ENCODE data around the gene SLC24A4.

The SLC24A4 gene

GRCh38 chr14:92316176-92316575, 6.8 kb upstream of the SLC24A4 start:
- DNase-seq (ENCODE audit: low spot score) = no peak

- DNase-seq (ENCODE audit: low spot score) = peak; percentile 91
Observed at GRCh38 chr14:92316937-92317336, 6.0 kb upstream of the SLC24A4 start.

GRCh38 chr14:92317511-92317910, 5.5 kb upstream of the SLC24A4 start:
- no peak for DNase-seq (ENCODE audit: low spot score)

DNA sequence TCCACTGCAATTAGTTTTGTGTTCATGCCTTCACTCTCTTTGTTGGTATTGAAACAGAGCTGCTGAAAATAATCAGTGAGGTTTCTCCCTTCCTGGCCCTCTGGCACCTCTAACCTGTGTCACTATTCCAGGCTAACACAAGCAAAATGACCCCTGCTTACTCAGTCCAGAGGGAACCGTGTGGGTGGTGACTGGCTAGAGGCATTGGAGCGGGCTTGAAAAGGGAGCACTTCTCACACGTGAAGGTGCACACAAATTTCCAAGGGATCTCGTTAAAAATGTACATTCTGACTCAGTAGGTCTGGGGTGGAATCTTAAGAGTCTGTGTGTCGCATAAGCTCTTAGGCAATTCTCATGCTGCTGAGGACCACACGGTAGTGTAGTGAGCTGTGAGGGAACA, 1.3 kb upstream of the SLC24A4 start:
- DNase-seq (ENCODE audit: low spot score) = no peak

- DNase-seq (ENCODE audit: low spot score) = no peak
Observed at GRCh38 chr14:92322516-92322915, 449 bp upstream of the SLC24A4 start.

DNA sequence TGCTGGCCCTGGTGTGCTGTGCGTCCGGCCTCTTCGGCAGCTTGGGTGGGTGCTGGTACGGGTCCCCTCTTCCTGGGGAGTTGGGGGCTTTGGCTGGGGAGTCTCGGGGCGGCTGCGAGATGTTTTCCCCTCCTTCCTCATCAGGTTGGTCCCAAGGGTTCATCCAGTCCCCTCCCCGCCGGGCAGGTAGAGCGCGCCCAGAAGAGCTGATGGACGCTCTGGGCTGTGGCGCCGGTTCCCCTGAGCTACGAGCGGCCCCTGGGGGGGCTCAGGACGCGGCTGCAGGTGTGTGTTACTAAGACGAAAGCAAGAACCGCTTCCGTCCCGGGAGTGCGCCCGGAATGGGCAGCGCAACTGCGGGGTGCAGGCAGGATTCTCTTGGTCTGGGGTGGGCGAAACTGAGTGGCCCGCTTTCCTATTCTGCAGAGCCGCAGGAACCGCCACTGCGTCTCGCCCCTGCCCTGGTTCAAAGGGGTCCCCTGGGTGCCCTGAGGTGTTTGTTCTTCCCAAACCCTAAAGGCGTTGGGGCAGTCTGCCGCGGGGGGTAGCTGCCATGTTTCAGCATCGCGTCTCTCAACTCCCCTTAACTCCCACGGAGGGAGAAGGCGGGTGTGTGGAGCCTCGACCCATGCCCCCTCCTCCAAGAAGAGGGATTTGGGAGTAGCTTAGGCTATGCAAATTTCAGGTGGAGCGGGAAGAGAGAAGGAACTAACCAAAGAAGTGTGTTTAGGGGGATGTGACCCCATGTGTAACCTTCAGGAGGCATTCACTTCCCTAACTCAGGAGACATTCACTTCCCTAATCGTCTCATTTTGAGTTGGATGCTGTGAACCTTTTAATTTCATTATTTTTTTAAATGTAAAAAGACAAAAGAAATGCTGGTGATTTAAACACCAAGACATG, 1.2 kb downstream of the SLC24A4 start:
- no peak for DNase-seq (ENCODE audit: low spot score)

- DNase-seq (ENCODE audit: low spot score) = no peak
Observed at GRCh38 chr14:92325835-92326234, 2.9 kb downstream of the SLC24A4 start.

GRCh38 chr14:92328664-92329255, 5.8 kb downstream of the SLC24A4 start:
- no peak for DNase-seq (ENCODE audit: low spot score)

DNA sequence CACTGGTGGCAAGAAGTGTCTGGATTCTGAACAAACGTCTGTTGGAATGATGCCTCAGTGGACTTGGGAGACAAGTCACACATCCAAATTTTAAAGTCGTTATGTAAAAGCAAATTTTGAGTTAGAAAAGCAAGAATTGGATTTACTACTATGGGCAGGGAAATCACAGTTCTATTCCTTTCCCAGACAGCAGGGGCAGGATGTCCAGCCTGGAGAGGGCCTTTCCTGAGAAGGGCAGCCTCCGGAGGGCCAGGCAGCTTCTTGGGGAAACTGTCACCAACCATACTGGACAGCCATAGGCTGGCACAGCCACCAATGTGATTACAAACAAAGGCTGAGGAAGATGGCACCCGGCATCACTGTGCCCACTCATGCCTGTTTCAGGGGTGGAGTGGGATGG, 11.1 kb downstream of the SLC24A4 start:
- no peak for DNase-seq (ENCODE audit: low spot score)

DNA sequence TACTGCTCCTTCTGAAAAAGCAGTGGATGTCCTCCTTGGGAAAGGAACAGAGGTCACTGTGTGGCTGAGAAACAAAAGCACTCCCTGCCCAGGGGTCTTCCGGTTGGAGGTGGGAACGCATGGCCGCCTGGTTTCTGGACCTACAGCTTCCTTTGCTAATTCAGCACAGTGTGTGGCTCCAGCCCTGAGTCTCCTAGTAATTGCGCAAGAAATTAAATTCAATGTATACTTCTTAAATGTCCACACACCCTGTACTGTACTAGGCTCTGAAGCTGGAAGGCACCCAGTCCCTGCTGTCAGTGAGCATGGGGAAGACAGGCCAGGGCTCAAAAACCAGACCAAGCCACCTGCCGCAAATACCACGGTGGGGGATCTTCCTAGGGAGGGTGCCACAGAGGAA, 13.4 kb downstream of the SLC24A4 start:
- no peak for DNase-seq (ENCODE audit: low spot score)

GRCh38 chr14:92339426-92339825, 16.5 kb downstream of the SLC24A4 start:
- no peak for DNase-seq (ENCODE audit: low spot score)

- DNase-seq (ENCODE audit: low spot score) = no peak
Observed at GRCh38 chr14:92340071-92340470, 17.1 kb downstream of the SLC24A4 start.

GRCh38 chr14:92340931-92341330, 18.0 kb downstream of the SLC24A4 start:
- DNase-seq (ENCODE audit: low spot score) = no peak

DNA sequence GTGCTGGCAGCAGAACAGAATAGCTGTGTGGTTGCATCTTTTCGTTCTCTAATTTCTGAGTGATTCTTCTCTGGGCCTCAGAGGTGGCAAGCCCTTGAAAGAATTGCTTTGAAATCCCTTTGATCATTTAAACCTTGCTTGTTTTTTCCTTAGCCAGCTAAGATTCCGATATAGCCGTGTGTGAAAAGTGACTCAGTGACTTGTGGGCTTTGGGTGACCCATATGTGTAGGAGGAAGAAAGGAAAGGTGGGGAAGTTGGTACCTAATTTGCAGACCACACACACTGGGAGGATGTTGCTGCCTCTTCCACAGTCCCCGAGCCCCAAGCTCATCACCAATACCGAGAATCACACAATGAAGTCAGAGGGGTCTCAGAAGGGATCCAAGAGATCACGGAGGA, 18.8 kb downstream of the SLC24A4 start:
- peak; percentile 86 for DNase-seq (ENCODE audit: low spot score)

DNA sequence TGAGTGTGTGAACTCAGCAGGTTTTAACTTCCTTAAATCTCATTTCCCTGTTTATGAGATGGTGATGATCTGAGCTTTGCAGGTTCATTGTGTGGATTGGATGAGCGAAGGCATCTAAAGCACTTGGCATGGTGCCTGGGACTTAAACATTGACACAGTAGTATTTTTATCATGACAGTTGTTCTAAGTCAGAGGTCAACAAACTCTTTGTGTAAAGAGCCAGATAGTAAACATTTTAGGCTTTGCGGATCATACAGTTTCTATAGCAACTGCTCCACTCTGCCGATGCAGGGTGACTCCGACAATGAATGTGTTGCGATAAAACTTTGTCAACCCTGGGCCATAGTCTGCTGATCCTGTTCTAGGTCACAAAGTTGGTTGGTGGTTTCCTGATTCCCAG, 25.2 kb downstream of the SLC24A4 start:
- DNase-seq (ENCODE audit: low spot score) = no peak

- DNase-seq (ENCODE audit: low spot score) = no peak
Observed at GRCh38 chr14:92351750-92352149, 28.8 kb downstream of the SLC24A4 start.

GRCh38 chr14:92352158-92352985, 29.4 kb downstream of the SLC24A4 start:
- DNase-seq (ENCODE audit: low spot score) = peak; percentile 51

GRCh38 chr14:92353447-92353846, 30.5 kb downstream of the SLC24A4 start:
- DNase-seq (ENCODE audit: low spot score) = no peak

GRCh38 chr14:92356677-92357076, 33.7 kb downstream of the SLC24A4 start:
- DNase-seq (ENCODE audit: low spot score) = no peak

DNA sequence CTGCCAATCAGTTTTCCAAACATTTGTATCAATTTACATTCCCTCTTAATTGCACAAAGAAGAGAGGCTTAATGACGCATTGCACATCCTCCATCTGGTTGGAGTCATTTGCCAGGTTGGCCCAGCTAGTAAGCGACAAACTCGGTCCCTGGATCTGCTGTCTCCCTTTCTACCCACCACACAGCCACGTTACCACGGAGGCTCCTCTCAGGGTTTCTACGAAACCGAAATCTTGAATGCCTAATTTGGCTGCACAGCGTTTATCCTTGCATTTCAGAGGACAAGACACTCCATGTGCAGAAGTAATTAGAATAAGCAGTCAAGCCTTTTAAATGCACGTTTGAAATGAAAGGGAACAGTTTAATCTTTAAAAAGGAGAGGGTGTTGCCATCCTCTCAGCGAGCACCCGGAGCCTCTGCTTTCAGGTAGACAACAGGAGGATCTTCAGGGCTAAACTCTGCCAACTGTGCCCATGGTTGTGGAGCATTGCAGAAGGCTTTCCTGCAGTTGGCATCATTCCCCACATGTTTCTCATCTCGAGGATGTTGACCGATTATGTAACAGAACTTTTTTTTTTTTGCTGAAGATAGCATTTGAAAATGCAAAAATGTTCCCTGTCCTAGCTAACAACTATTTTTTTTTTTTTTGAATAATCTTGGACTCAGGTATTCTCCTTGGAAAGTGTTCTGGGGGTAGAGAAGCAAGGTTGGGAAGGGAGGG, 37.8 kb downstream of the SLC24A4 start:
- DNase-seq (ENCODE audit: low spot score) = no peak

GRCh38 chr14:92362781-92363235, 39.8 kb downstream of the SLC24A4 start:
- no peak for DNase-seq (ENCODE audit: low spot score)

DNA sequence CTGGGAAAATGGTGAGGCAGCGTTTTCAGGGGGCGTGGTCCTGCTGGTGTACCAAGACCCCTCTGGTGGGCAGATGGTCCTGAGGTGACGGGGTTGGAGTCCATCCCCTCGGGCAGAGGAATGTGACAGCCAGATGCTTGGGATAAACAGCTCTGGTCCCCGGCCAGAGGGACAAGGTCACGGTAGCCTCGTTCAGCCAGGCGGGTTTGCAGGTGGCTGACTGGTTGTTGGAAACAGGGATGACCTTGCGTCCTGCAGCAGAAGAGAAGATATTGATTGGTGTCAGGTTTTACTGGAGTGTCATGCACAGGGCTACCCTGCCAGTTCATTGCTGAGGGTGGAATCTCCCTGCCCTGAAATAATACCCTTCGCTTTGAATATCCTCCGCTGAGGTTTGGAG, 43.3 kb downstream of the SLC24A4 start:
- no peak for DNase-seq (ENCODE audit: low spot score)

Data from SW480 (cell line).